IMR-90 (cell line): Measurements from ENCODE around the gene SLC7A10. TPM values are rescaled to one million over a fixed set of nuclear protein-coding genes. Genes with fewer than 3 reads are reported as not detected.

Source experiments
- ATAC-seq: fragments of 200-7000 bp; cut with Tn5 transposase; 2 replicates; pipeline ENCODE4 v1.9.1; 2020; ENCODE audit warnings: low read depth, mild to moderate bottlenecking, moderate library complexity
- BruUV-seq: library from RNA; stranded (reverse); fragments of 400-500 nt; replicated peaks from 2 replicates; lab custom pipeline; 2021; lab: Mats Ljungman, UMichigan
- CTCF ChIA-PET: fragments of 300-600 bp; formaldehyde crosslinking; extraction: SDS; loops from one replicate; lab custom pipeline; 2021; ENCODE audit warnings: antibody characterized with exemption; lab: Yijun Ruan, JAX
- POLR2A ChIA-PET: fragments of 300-600 bp; sonication (Branson Sonifier 250); formaldehyde crosslinking; loops from one replicate; lab custom pipeline; 2022; ENCODE audit warnings: antibody characterized with exemption; ENCODE audit not compliant: unreplicated experiment; lab: Charles Lee
- DNase-seq: peaks from one replicate; pipeline ENCODE4 v3.0.0; 2013
- H2AFZ ChIP-seq: replicated peaks from 2 replicates; pipeline ENCODE3; 2013; ENCODE audit warnings: low read length, mild to moderate bottlenecking; ENCODE audit not compliant: poor library complexity
- H2AK5ac ChIP-seq: 2 replicates; pipeline ENCODE4 v1.6.1; 2013; ENCODE audit warnings: low read depth, low read length, inconsistent platforms
- H2AK9ac ChIP-seq: replicated peaks from 2 replicates; pipeline ENCODE3; 2013; ENCODE audit warnings: mild to moderate bottlenecking, low read depth, low read length, moderate library complexity; ENCODE audit not compliant: poor library complexity
- H2BK120ac ChIP-seq: 2 replicates; pipeline ENCODE4 v1.6.1; 2013; ENCODE audit warnings: low read depth, low read length, inconsistent platforms
- H2BK15ac ChIP-seq: 3 replicates; pipeline ENCODE4 v1.6.1; 2013; ENCODE audit warnings: low read depth, low read length, inconsistent platforms
- H2BK20ac ChIP-seq: 2 replicates; pipeline ENCODE4 v1.6.1; 2013; ENCODE audit warnings: low read depth, mild to moderate bottlenecking, inconsistent platforms, low read length, moderate library complexity
- H2BK5ac ChIP-seq: 2 replicates; pipeline ENCODE4 v1.6.1; 2013; ENCODE audit warnings: mild to moderate bottlenecking, low read depth, low read length, inconsistent platforms; ENCODE audit not compliant: poor library complexity, severe bottlenecking
- H3K14ac ChIP-seq: replicated peaks from 2 replicates; pipeline ENCODE4 v1.6.1; 2013; ENCODE audit warnings: low read depth, low read length, inconsistent platforms
- H3K18ac ChIP-seq: 2 replicates; pipeline ENCODE4 v1.6.1; 2013; ENCODE audit warnings: low read depth, low read length, control low read depth
- H3K23ac ChIP-seq: 2 replicates; pipeline ENCODE4 v1.6.1; 2013; ENCODE audit warnings: low read depth, low read length, inconsistent platforms
- H3K27ac ChIP-seq: 2 replicates; pipeline ENCODE4 v1.5.1; 2013; ENCODE audit warnings: mild to moderate bottlenecking, control low read depth, low read length; ENCODE audit not compliant: insufficient read depth
- H3K27me3 ChIP-seq: 2 replicates; pipeline ENCODE4 v1.6.1; 2013; ENCODE audit warnings: low read length; ENCODE audit not compliant: control insufficient read depth, insufficient read depth
- H3K36me3 ChIP-seq: 2 replicates; pipeline ENCODE4 v1.6.1; 2013; ENCODE audit warnings: low read length, mixed read lengths; ENCODE audit not compliant: control insufficient read depth, insufficient read depth
- H3K4ac ChIP-seq: 2 replicates; pipeline ENCODE4 v1.6.1; 2013; ENCODE audit warnings: low read depth, low read length, inconsistent platforms
- H3K4me1 ChIP-seq: 2 replicates; pipeline ENCODE4 v1.6.1; 2013; ENCODE audit warnings: low read length, mixed read lengths; ENCODE audit not compliant: control insufficient read depth, insufficient read depth
- H3K4me2 ChIP-seq: 2 replicates; pipeline ENCODE4 v1.6.1; 2013; ENCODE audit warnings: low read depth, mild to moderate bottlenecking, control low read depth, low read length, moderate library complexity
- H3K4me3 ChIP-seq: 2 replicates; pipeline ENCODE4 v1.5.1; 2013; ENCODE audit warnings: low read depth, mild to moderate bottlenecking, control low read depth, low read length, moderate library complexity; ENCODE audit not compliant: insufficient read depth
- H3K56ac ChIP-seq: 2 replicates; pipeline ENCODE4 v1.6.1; 2013; ENCODE audit warnings: low read length, inconsistent platforms; ENCODE audit not compliant: insufficient read depth; ENCODE audit errors: extremely low read depth
- H3K79me1 ChIP-seq, 2 experiments: 2 replicates each; pipeline ENCODE4 v1.6.1; 2013; ENCODE audit warnings: low read length in 2 of 2, inconsistent platforms in 1 of 2, low read depth in 1 of 2
- H3K9ac ChIP-seq: 2 replicates; pipeline ENCODE4 v1.6.1; 2013; ENCODE audit warnings: low read depth, low read length, control low read depth
- H3K9me1 ChIP-seq: 2 replicates; pipeline ENCODE4 v1.6.1; 2013; ENCODE audit warnings: low read length, inconsistent platforms; ENCODE audit not compliant: insufficient read depth
- H3K9me3 ChIP-seq: 2 replicates; pipeline ENCODE4 v1.6.1; 2013; ENCODE audit warnings: low read length; ENCODE audit not compliant: control insufficient read depth, insufficient read depth
- H4K20me1 ChIP-seq: 2 replicates; pipeline ENCODE4 v1.6.1; 2013; ENCODE audit warnings: low read length, inconsistent platforms; ENCODE audit not compliant: insufficient read depth
- H4K5ac ChIP-seq: 2 replicates; pipeline ENCODE4 v1.6.1; 2013; ENCODE audit warnings: mild to moderate bottlenecking, low read depth, low read length, control low read depth
- H4K8ac ChIP-seq, 2 experiments: 2 replicates each; pipeline ENCODE4 v1.6.1; 2013; ENCODE audit warnings: low read depth in 2 of 2, low read length in 2 of 2, control low read depth in 1 of 2, inconsistent platforms in 1 of 2
- H4K91ac ChIP-seq: 2 replicates; pipeline ENCODE4 v1.6.1; 2013; ENCODE audit warnings: low read depth, low read length, inconsistent platforms; ENCODE audit not compliant: insufficient read depth
- BHLHE40 ChIP-seq: fragments of 150-350 bp; IDR thresholded peaks from 2 replicates; pipeline ENCODE4 v1.6.1; 2016; ENCODE audit warnings: mild to moderate bottlenecking, low read depth, low read length
- FOS ChIP-seq: fragments of 150-350 bp; IDR thresholded peaks from 2 replicates; pipeline ENCODE4 v1.6.1; 2016; ENCODE audit warnings: low read depth, low read length
- MAFK ChIP-seq: IDR thresholded peaks from 2 replicates; pipeline ENCODE4 v1.6.1; 2012; ENCODE audit warnings: low read depth, low read length, improper control_type of control experiment
- NFE2L2 ChIP-seq: fragments of 150-350 bp; IDR thresholded peaks from 2 replicates; pipeline ENCODE4 v1.6.1; 2016; ENCODE audit warnings: low read depth, mild to moderate bottlenecking, low read length
- POLR2A ChIP-seq: IDR thresholded peaks from 2 replicates; pipeline ENCODE4 v1.6.1; 2012; ENCODE audit warnings: mild to moderate bottlenecking, low read depth, low read length
- RFX5 ChIP-seq: IDR thresholded peaks from 2 replicates; pipeline ENCODE4 v1.8.0; 2012; ENCODE audit warnings: low read depth, mild to moderate bottlenecking, low read length, moderate library complexity
- WGBS, 2 experiments: methylation state at CpG; one replicate each; pipeline versions ENCODE4 v1.1.5 to v1.1.7; 2013; ENCODE audit warnings: missing lambda C conversion rate in 2 of 2; ENCODE audit not compliant: insufficient read length in 1 of 2; ENCODE audit errors: extremely low coverage in 2 of 2; 5-methylcytosine and 5-hydroxymethylcytosine counted together
- dilution Hi-C: fragments of 300-500 bp; cut with HindIII; formaldehyde crosslinking; loops from one replicate; pipeline ENCODE4 v1.14.3; 2018; ENCODE audit warnings: low sequenced_read_pairs; ENCODE audit not compliant: unreplicated experiment
- in situ Hi-C: fragments of 300-500 bp; cut with MboI; formaldehyde crosslinking; loops from 3 replicates; pipeline ENCODE4 v1.14.3; 2019; ENCODE audit warnings: low sequenced_read_pairs, inconsistent platforms, mixed read lengths
- intact Hi-C: fragments of 100-400 bp; cut with micrococcal nuclease; formaldehyde crosslinking; loops from 2 replicates; pipeline ENCODE4 v1.10.0; 2022
- polyA plus RNA-seq, 3 experiments: library from polyadenylated mRNA; depleted of rRNA; stranded (reverse); fragments of >200 nt; gene quantifications; 2 replicates each; pipeline ENCODE4 v1.2.3, GENCODE V29; 2012; ENCODE audit warnings: low replicate concordance in 1 of 3
- total RNA-seq: library from RNA; depleted of rRNA; stranded (reverse); fragments of >200 nt; gene quantifications from 2 replicates; pipeline ENCODE4 v1.2.3, GENCODE V29; 2012
- TF ChIP-seq, protein P1 (sequence below): conservative IDR thresholded peaks from 2 replicates; pipeline ENCODE4 v1.5.1; 2012; ENCODE audit warnings: mild to moderate bottlenecking, low read depth, low read length, improper control_type of control experiment

The SLC7A10 gene
- total and polyA plus RNA-seq, 2 of the 4 experiments (the other 2 are of a cell fraction) = not detected

DNA sequence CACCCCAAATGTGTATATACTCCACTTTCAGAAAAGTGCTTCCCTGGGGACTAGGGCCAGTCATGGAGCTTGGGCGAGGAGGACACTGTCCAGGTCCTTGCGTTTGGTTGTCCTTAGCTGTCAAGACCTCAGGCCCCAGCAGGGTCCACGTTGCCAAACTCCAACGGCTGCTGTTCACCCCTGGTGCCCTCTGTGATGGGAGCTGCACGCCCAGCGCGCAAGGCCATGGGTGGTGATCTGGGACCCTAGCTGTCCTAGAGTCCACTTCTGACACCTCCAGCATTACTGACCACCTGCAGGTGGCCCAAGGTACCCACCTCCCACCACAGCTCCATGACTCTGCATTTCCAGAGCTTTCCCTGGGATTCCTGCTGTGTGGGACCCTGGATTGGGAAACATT is 27.5 kb downstream of the SLC7A10 start:
- Histone ChIP-seq H4K8ac (no peak overlapping the region), H3K23ac (no peak overlapping the region), H3K9me1 (peaks cover 3% of the 10 kb centered on the region; the same call in 1 of the 2 replicates), H3K4me2 (no peak overlapping the region), H3K4ac (no peak overlapping the region), H4K91ac (no peak overlapping the region), H3K4me1 (peaks cover 3% of the 10 kb centered on the region; the same call in 1 of the 2 replicates), H3K9me3 (no peaks in the 10 kb centered on the region), H3K18ac (no peak overlapping the region), H4K20me1 (peaks cover 12% of the 10 kb centered on the region), H2AK9ac (no peak overlapping the region), H3K79me1 (peaks cover 0 to 17% of the 10 kb centered on the region in 2 experiments; a peak in 1 of 4 replicates), H2BK15ac (no peak overlapping the region), H3K27ac (no peak overlapping the region), H4K5ac (no peak overlapping the region), H2BK5ac (no peak overlapping the region), H2AFZ (no peak overlapping the region), H3K14ac (no peak overlapping the region), H3K36me3 (peaks cover 7% of the 10 kb centered on the region), H3K4me3 (no peak overlapping the region), H3K56ac (no peak overlapping the region), H2BK20ac (no peak overlapping the region), H3K9ac (no peak overlapping the region), H2BK120ac (no peak overlapping the region), H2AK5ac (no peak overlapping the region), H3K27me3 (peaks cover 5% of the 10 kb centered on the region; the same call in 1 of the 2 replicates)
- no peak for TF ChIP-seq BHLHE40
- TF ChIP-seq NFE2L2 = no peak
- no peak for TF ChIP-seq POLR2A
- TF ChIP-seq MAFK = no peak
- no peak for TF ChIP-seq RFX5
- TF ChIP-seq, protein P1, sequence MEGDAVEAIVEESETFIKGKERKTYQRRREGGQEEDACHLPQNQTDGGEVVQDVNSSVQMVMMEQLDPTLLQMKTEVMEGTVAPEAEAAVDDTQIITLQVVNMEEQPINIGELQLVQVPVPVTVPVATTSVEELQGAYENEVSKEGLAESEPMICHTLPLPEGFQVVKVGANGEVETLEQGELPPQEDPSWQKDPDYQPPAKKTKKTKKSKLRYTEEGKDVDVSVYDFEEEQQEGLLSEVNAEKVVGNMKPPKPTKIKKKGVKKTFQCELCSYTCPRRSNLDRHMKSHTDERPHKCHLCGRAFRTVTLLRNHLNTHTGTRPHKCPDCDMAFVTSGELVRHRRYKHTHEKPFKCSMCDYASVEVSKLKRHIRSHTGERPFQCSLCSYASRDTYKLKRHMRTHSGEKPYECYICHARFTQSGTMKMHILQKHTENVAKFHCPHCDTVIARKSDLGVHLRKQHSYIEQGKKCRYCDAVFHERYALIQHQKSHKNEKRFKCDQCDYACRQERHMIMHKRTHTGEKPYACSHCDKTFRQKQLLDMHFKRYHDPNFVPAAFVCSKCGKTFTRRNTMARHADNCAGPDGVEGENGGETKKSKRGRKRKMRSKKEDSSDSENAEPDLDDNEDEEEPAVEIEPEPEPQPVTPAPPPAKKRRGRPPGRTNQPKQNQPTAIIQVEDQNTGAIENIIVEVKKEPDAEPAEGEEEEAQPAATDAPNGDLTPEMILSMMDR = no peak
- TF ChIP-seq FOS = no peak
- WGBS, 2 experiments = 88% methylated on average over 3 of the region's 7 CpGs; no CpG with 5 or more reads in 1 of the 2 experiments
- intact Hi-C loops (no loop called here), in situ Hi-C loops (no loop called here), dilution Hi-C loops (no loop called here)
- BruUV-seq = no TSS peak
- ChIA-PET CTCF (no interaction called here), POLR2A (no interaction called here)
- DNase-seq (no peak), ATAC-seq (no peak)
